OCI-LY7 (cell line): Measurements from ENCODE around the gene LDHAL6A. TPM values are rescaled to one million over a fixed set of nuclear protein-coding genes. Genes with fewer than 3 reads are reported as not detected.

ENCODE experiments used
- BruUV-seq: library from RNA; stranded (reverse); fragments of 400-500 nt; replicated peaks from 2 replicates; lab custom pipeline; 2021; lab: Mats Ljungman, UMichigan
- CTCF ChIA-PET: fragments of 300-600 bp; sonication (Branson Sonifier 250); formaldehyde crosslinking; loops from one replicate; lab custom pipeline; 2022; ENCODE audit warnings: antibody characterized with exemption; ENCODE audit not compliant: unreplicated experiment; lab: Charles Lee
- POLR2A ChIA-PET: fragments of 300-600 bp; sonication (Branson Sonifier 250); formaldehyde crosslinking; loops from one replicate; lab custom pipeline; 2022; ENCODE audit warnings: antibody characterized with exemption; lab: Charles Lee
- DNase-seq: peaks from one replicate; pipeline ENCODE4 v3.0.0-alpha.2; 2015; ENCODE audit warnings: low spot score
- H2AFZ ChIP-seq: fragments of 200-600 bp; sonication (generic), shearing (Covaris generic); 2 replicates; pipeline ENCODE4 v1.6.1; 2014; ENCODE audit warnings: mild to moderate bottlenecking, antibody characterized with exemption, low read length, moderate library complexity
- H3K27ac ChIP-seq: fragments of 200-600 bp; sonication (generic); 2 replicates; pipeline ENCODE4 v1.5.1; 2014; ENCODE audit warnings: mixed run types, low read depth, mild to moderate bottlenecking, moderate library complexity, low read length, inconsistent platforms; ENCODE audit not compliant: poor library complexity, severe bottlenecking
- H3K36me3 ChIP-seq: fragments of 200-600 bp; sonication (generic); 2 replicates; pipeline ENCODE4 v1.6.1; 2014; ENCODE audit warnings: mild to moderate bottlenecking, antibody characterized with exemption, low read length, moderate library complexity, mixed read lengths; ENCODE audit not compliant: insufficient read depth
- H3K4me1 ChIP-seq: fragments of 200-600 bp; sonication (generic); 2 replicates; pipeline ENCODE4 v1.5.1; 2014; ENCODE audit warnings: mild to moderate bottlenecking, low read length; ENCODE audit not compliant: insufficient read depth, poor library complexity, severe bottlenecking
- H3K4me2 ChIP-seq: fragments of 200-600 bp; sonication (generic); 2 replicates; pipeline ENCODE4 v1.6.1; 2014; ENCODE audit warnings: mild to moderate bottlenecking, low read length
- H3K4me3 ChIP-seq: fragments of 200-600 bp; sonication (generic); 2 replicates; pipeline ENCODE4 v1.5.1; 2014; ENCODE audit warnings: mild to moderate bottlenecking, low read depth, low read length; ENCODE audit not compliant: poor library complexity, severe bottlenecking
- H3K79me2 ChIP-seq: fragments of 200-600 bp; sonication (generic); 2 replicates; pipeline ENCODE4 v1.6.1; 2016; ENCODE audit warnings: low read depth, mild to moderate bottlenecking, low read length, moderate library complexity, mixed read lengths; ENCODE audit not compliant: insufficient read depth
- H3K9me2 ChIP-seq: fragments of 200-600 bp; sonication (generic); 2 replicates; pipeline ENCODE4 v1.6.1; 2016; ENCODE audit warnings: mild to moderate bottlenecking, low read length, mixed read lengths; ENCODE audit not compliant: insufficient read depth
- H3K9me3 ChIP-seq: fragments of 200-600 bp; sonication (generic); 2 replicates; pipeline ENCODE4 v1.6.1; 2014; ENCODE audit warnings: mild to moderate bottlenecking, mixed run types, low read length, mixed read lengths
- H4K20me1 ChIP-seq: fragments of 200-600 bp; sonication (generic); 2 replicates; pipeline ENCODE4 v1.6.1; 2014; ENCODE audit warnings: mild to moderate bottlenecking, antibody characterized with exemption, low read length, moderate library complexity, mixed read lengths; ENCODE audit not compliant: insufficient read depth
- EZH2phosphoT487 ChIP-seq: fragments of 200-600 bp; sonication (generic); IDR thresholded peaks from 2 replicates; pipeline ENCODE4 v1.6.1; 2018; ENCODE audit warnings: low read depth, borderline replicate concordance, mild to moderate bottlenecking, mixed run types, antibody characterized with exemption, low read length, moderate library complexity, mixed read lengths
- intact Hi-C: fragments of 100-400 bp; cut with micrococcal nuclease; formaldehyde crosslinking; loops from one replicate; pipeline ENCODE4 v1.10.0; 2022; ENCODE audit not compliant: unreplicated experiment
- total RNA-seq, 2 experiments: library from RNA; depleted of rRNA in 1 of 2; stranded (reverse); fragments of >200 nt in 1 of 2; shearing (Covaris generic) in 1 of 2; gene quantifications; 2 replicates each; pipeline ENCODE4 v1.2.3, GENCODE V29; 2014 to 2022
- TF ChIP-seq, protein P1 (sequence below): fragments of 200-600 bp; sonication (generic); conservative IDR thresholded peaks from 2 replicates; pipeline ENCODE4 v1.5.1; 2014; ENCODE audit warnings: mild to moderate bottlenecking, antibody characterized with exemption, low read length, moderate library complexity, mixed read lengths

The LDHAL6A gene
- total RNA-seq, 2 experiments from 2014 or later = not detected

DNA sequence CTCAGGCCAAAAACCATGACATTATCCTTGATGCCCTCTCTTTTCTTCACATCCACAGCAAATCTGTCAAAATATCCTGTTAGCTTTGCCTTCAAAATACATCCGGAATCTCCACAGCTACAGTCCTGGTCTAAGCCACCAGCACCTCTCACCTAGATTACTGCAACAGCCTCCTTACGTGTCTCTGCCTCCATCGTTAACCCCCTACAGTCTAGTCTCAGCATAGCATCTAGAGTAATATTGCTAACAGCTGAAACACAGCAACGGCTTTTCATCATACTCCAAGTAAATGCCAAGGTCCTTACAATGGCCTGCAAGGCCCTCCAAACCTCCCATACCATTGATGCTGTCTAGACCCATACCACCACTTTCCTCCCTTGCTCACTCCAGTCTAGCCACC is 66.7 kb downstream of the LDHAL6A start:
- H3K4me3 ChIP-seq = no peak overlapping the region
- CTCF ChIA-PET = no interaction called here
- no peak overlapping the region for H2AFZ ChIP-seq
- no TSS peak for BruUV-seq
- H3K9me3 ChIP-seq = no peaks in the 10 kb centered on the region
- H3K4me2 ChIP-seq = peak overlapping the region; percentile 9; the same call in 1 of the 2 replicates
- POLR2A ChIA-PET = interaction anchor here (0.6 to 1.7 kb wide), 2 partner anchors 14 to 37 kb away, joined by 4 to 5 read pairs; no protein-coding TSS in a partner anchor
- H4K20me1 ChIP-seq = peaks cover 5% of the 10 kb centered on the region; the same call in 1 of the 2 replicates
- no peak overlapping the region for H3K27ac ChIP-seq
- no peaks in the 10 kb centered on the region for H3K9me2 ChIP-seq
- peak; percentile 33 for DNase-seq
- peaks cover 35% of the 10 kb centered on the region for H3K36me3 ChIP-seq
- intact Hi-C loops = loop anchor here (1.0 to 10.0 kb wide), 2 partner anchors 30 to 508 kb away; partner anchors contain the start of gene SERGEF
- TF ChIP-seq, protein P1, sequence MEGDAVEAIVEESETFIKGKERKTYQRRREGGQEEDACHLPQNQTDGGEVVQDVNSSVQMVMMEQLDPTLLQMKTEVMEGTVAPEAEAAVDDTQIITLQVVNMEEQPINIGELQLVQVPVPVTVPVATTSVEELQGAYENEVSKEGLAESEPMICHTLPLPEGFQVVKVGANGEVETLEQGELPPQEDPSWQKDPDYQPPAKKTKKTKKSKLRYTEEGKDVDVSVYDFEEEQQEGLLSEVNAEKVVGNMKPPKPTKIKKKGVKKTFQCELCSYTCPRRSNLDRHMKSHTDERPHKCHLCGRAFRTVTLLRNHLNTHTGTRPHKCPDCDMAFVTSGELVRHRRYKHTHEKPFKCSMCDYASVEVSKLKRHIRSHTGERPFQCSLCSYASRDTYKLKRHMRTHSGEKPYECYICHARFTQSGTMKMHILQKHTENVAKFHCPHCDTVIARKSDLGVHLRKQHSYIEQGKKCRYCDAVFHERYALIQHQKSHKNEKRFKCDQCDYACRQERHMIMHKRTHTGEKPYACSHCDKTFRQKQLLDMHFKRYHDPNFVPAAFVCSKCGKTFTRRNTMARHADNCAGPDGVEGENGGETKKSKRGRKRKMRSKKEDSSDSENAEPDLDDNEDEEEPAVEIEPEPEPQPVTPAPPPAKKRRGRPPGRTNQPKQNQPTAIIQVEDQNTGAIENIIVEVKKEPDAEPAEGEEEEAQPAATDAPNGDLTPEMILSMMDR = peak; percentile 58
- no peak for TF ChIP-seq EZH2phosphoT487
- peaks cover 64% of the 10 kb centered on the region for H3K79me2 ChIP-seq
- peaks cover 37% of the 10 kb centered on the region for H3K4me1 ChIP-seq

DNA sequence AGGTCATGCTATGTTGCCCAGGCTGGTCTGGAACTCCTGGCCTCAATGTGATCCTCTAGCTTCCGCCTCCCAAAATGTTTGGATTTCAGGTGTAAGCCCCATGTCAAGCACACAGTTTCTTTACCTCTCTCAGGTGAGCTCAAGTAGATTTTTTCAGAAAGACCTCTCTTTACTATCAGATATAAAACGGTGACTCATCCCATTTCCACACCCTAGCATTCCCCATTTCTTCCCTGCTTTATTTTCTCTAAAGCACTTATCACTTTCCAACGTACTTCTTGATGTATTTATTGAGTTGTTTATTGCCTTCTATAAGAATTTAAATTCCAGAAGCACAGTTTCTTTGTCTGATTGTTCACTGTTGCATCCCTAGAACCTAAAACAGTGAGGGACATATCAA is 67.4 kb downstream of the LDHAL6A start:
- POLR2A ChIA-PET = interaction anchor here (0.5 to 1.7 kb wide), 3 partner anchors 12 to 57 kb away, joined by 3 to 4 read pairs (median 3); no protein-coding TSS in a partner anchor
- peaks cover 37% of the 10 kb centered on the region for H3K4me1 ChIP-seq
- intact Hi-C loops = loop anchor here (10.0 kb wide), 1 partner anchor 508 kb away; the partner anchor contains the start of gene SERGEF

More for the DNA sequence above, 67.4 kb downstream of the LDHAL6A start:
- Histone ChIP-seq H4K20me1 (peaks cover 5% of the 10 kb centered on the region; the same call in 1 of the 2 replicates), H3K9me2 (no peaks in the 10 kb centered on the region), H3K4me3 (peak overlapping the region; percentile 18), H3K9me3 (no peaks in the 10 kb centered on the region), H2AFZ (no peak overlapping the region), H3K4me2 (peak overlapping the region; percentile 9; the same call in 1 of the 2 replicates), H3K36me3 (peaks cover 28% of the 10 kb centered on the region), H3K79me2 (peaks cover 71% of the 10 kb centered on the region), H3K27ac (no peak overlapping the region)
- BruUV-seq = no TSS peak
- no peak for DNase-seq
- CTCF ChIA-PET = no interaction called here
- TF ChIP-seq, protein P1 = no peak
- TF ChIP-seq EZH2phosphoT487 = no peak
